Loucy (cell line): ENCODE data around the gene LIPC.
A peak's percentile ranks its signal among the peaks of the same experiment; 100 is the strongest.

Source experiments
- H2AFZ ChIP-seq: fragments of 200-600 bp; sonication (generic); 2 replicates; pipeline ENCODE4 v1.6.0; 2016; ENCODE audit warnings: antibody characterized with exemption, mild to moderate bottlenecking, low read length, moderate library complexity
- H3F3A ChIP-seq: fragments of 200-600 bp; 2 replicates; pipeline ENCODE4 v1.6.0; 2016; ENCODE audit warnings: antibody characterized with exemption, low read depth, mild to moderate bottlenecking
- H3K27me3 ChIP-seq: fragments of 200-600 bp; sonication (generic); 2 replicates; pipeline ENCODE4 v1.6.1; 2014; ENCODE audit warnings: low read length, mild to moderate bottlenecking; ENCODE audit not compliant: insufficient read depth, poor library complexity, severe bottlenecking
- H3K36me3 ChIP-seq: fragments of 200-600 bp; sonication (generic); 2 replicates; pipeline ENCODE4 v1.6.1; 2016; ENCODE audit warnings: low read length; ENCODE audit not compliant: insufficient read depth
- H3K4me1 ChIP-seq: fragments of 200-600 bp; sonication (generic); 2 replicates; pipeline ENCODE4 v1.5.1; 2014; ENCODE audit warnings: low read length, mild to moderate bottlenecking; ENCODE audit not compliant: insufficient read depth, poor library complexity, severe bottlenecking
- H3K4me2 ChIP-seq: fragments of 200-600 bp; sonication (generic); 2 replicates; pipeline ENCODE4 v1.6.0; 2014; ENCODE audit warnings: antibody characterized with exemption, low read length, low read depth, mild to moderate bottlenecking; ENCODE audit not compliant: poor library complexity, severe bottlenecking
- H3K4me3 ChIP-seq: fragments of 200-600 bp; sonication (generic); 2 replicates; pipeline ENCODE4 v1.5.1; 2014; ENCODE audit warnings: low read length, mild to moderate bottlenecking, mixed read lengths; ENCODE audit not compliant: poor library complexity, severe bottlenecking
- H3K79me2 ChIP-seq: fragments of 200-600 bp; sonication (generic); 2 replicates; pipeline ENCODE4 v1.6.1; 2014; ENCODE audit warnings: low read length; ENCODE audit not compliant: insufficient read depth
- H3K9ac ChIP-seq: fragments of 200-600 bp; sonication (generic); 2 replicates; pipeline ENCODE4 v1.6.0; 2014; ENCODE audit warnings: mild to moderate bottlenecking, low read depth, low read length, moderate library complexity; ENCODE audit not compliant: poor library complexity, severe bottlenecking
- H3K9me2 ChIP-seq: fragments of 200-600 bp; sonication (generic); replicated peaks from 2 replicates; pipeline ENCODE4 v1.6.1; 2016; ENCODE audit warnings: low read depth, low read length, mixed read lengths
- H3K9me3 ChIP-seq: fragments of 200-600 bp; sonication (generic); 2 replicates; pipeline ENCODE4 v1.6.1; 2014; ENCODE audit warnings: mild to moderate bottlenecking, antibody characterized with exemption, low read length, low read depth; ENCODE audit not compliant: insufficient read depth
- H4K20me1 ChIP-seq: fragments of 200-600 bp; sonication (generic); 2 replicates; pipeline ENCODE4 v1.6.0; 2014; ENCODE audit warnings: antibody characterized with exemption, low read length, mild to moderate bottlenecking; ENCODE audit not compliant: insufficient read depth, poor library complexity, severe bottlenecking
- CTCF ChIP-seq: fragments of 200-600 bp; sonication (generic); conservative IDR thresholded peaks from 2 replicates; pipeline ENCODE4 v1.5.1; 2014; ENCODE audit warnings: mild to moderate bottlenecking, antibody characterized with exemption, low read length
- EZH2phosphoT487 ChIP-seq: fragments of 200-600 bp; IDR thresholded peaks from 2 replicates; pipeline ENCODE4 v1.6.1; 2018; ENCODE audit warnings: antibody characterized with exemption, mild to moderate bottlenecking, moderate library complexity, borderline replicate concordance

LIPC gene

GRCh38 chr15:58478035-58478434 lies 46.2 kb downstream of the LIPC start:
- peak overlapping the region; percentile 82 for H3K4me2 ChIP-seq
- H3K4me1 ChIP-seq = peaks cover 66% of the 10 kb centered on the region
- H2AFZ ChIP-seq = 0 out of 2 replicates have a peak overlapping the region, but pooled peaks have one; percentile 18
- no peaks in the 10 kb centered on the region for H3K36me3 ChIP-seq
- no peak for TF ChIP-seq EZH2phosphoT487
- TF ChIP-seq CTCF = no peak
- H3K4me3 ChIP-seq = peak overlapping the region; percentile 68
- H4K20me1 ChIP-seq = no peaks in the 10 kb centered on the region
- no peaks in the 10 kb centered on the region for H3K9me2 ChIP-seq
- H3K9ac ChIP-seq = peak overlapping the region; percentile 87
- no peaks in the 10 kb centered on the region for H3K9me3 ChIP-seq
- H3K27me3 ChIP-seq = no peaks in the 10 kb centered on the region
- peaks cover 19% of the 10 kb centered on the region for H3F3A ChIP-seq
- peaks cover 29% of the 10 kb centered on the region for H3K79me2 ChIP-seq

GRCh38 chr15:58478579-58478978 lies 46.8 kb downstream of the LIPC start:
- TF ChIP-seq EZH2phosphoT487 (no peak), CTCF (no peak)
- no peaks in the 10 kb centered on the region for H3K27me3 ChIP-seq
- H2AFZ ChIP-seq = no peak overlapping the region
- no peaks in the 10 kb centered on the region for H4K20me1 ChIP-seq
- H3F3A ChIP-seq = peaks cover 16% of the 10 kb centered on the region
- H3K79me2 ChIP-seq = peaks cover 29% of the 10 kb centered on the region
- no peak overlapping the region for H3K4me3 ChIP-seq
- no peaks in the 10 kb centered on the region for H3K9me2 ChIP-seq
- H3K9me3 ChIP-seq = no peaks in the 10 kb centered on the region
- H3K4me2 ChIP-seq = no peak overlapping the region
- H3K36me3 ChIP-seq = no peaks in the 10 kb centered on the region
- peaks cover 70% of the 10 kb centered on the region for H3K4me1 ChIP-seq
- H3K9ac ChIP-seq = no peak overlapping the region

- H3K9me2 ChIP-seq = no peaks in the 10 kb centered on the region
- H4K20me1 ChIP-seq = no peaks in the 10 kb centered on the region
- no peak overlapping the region for H3K4me3 ChIP-seq
- TF ChIP-seq EZH2phosphoT487 = no peak
- TF ChIP-seq CTCF = no peak
- no peaks in the 10 kb centered on the region for H3K36me3 ChIP-seq
- H2AFZ ChIP-seq = no peak overlapping the region
- H3K27me3 ChIP-seq = no peaks in the 10 kb centered on the region
- no peak overlapping the region for H3K9ac ChIP-seq
- H3K79me2 ChIP-seq = peaks cover 16% of the 10 kb centered on the region
- H3K4me1 ChIP-seq = peaks cover 70% of the 10 kb centered on the region
- H3K9me3 ChIP-seq = no peaks in the 10 kb centered on the region
- H3K4me2 ChIP-seq = no peak overlapping the region
- peaks cover 12% of the 10 kb centered on the region; the same call in 1 of the 2 replicates for H3F3A ChIP-seq
These were observed 48.1 kb downstream of the LIPC start for GRCh38 chr15:58479941-58480340.
